ENCODE measurements around the gene STPG3. TPM values are rescaled to one million over a fixed set of nuclear protein-coding genes. Genes with fewer than 3 reads are reported as not detected.

Gene STPG3
- total and polyA plus RNA-seq, 2 of the 8 experiments (the other 6 are each of a cell fraction or from before 2014, with no cell fraction given), result not detected

- WGBS, 2 experiments (ENCODE audit: extremely low coverage in 1 of 2, insufficient coverage in 1 of 2, insufficient read length in 1 of 2, insufficient replicate concordance in 2 of 2, low coverage in 1 of 2, low lambda C conversion rate in 2 of 2, missing lambda C conversion rate in 1 of 2), result 88% methylated on average over 13 of the region's 13 CpGs; no CpG with 5 or more reads in 1 of the 2 experiments
- peaks cover 0 to 2% (median 0%) of the 10 kb centered on the region in 4 experiments; a peak in 1 of 7 replicates for H3K27me3 ChIP-seq (replicated peaks in 1 of 4; ENCODE audit: control insufficient read depth in 3 of 4, extremely low read depth in 1 of 4, insufficient read depth in 3 of 4, low read length in 3 of 4)
- no peak overlapping the region for H4K5ac ChIP-seq (ENCODE audit: insufficient read length, low read depth, low read length)
- no peaks in the 10 kb centered on the region for H3K79me2 ChIP-seq (ENCODE audit: control insufficient read depth in 1 of 2, insufficient read depth in 2 of 2, low read length in 2 of 2)
- H4K91ac ChIP-seq (replicated peaks; ENCODE audit: insufficient read length, low read length), result no peak overlapping the region
- no peak overlapping the region for H2BK20ac ChIP-seq (ENCODE audit: low read length)
- no peak for FAIRE-seq
- no peak overlapping the region for H3K56ac ChIP-seq (replicated peaks; ENCODE audit: insufficient read length, low read depth, low read length)
- H2BK5ac ChIP-seq (ENCODE audit: low read depth, low read length), result peak overlapping the region; percentile 52
- peaks cover 0 to 15% (median 10%) of the 10 kb centered on the region in 4 experiments; a peak in 6 of 8 replicates for H3K36me3 ChIP-seq (ENCODE audit: control insufficient read depth in 2 of 4, insufficient read depth in 4 of 4, low read length in 3 of 4)
- DNase-seq (ENCODE audit: low read depth in 1 of 2, low spot score in 2 of 2), result no peak
- H3K9ac ChIP-seq (replicated peaks in 1 of 4; ENCODE audit: extremely low read depth in 1 of 4, low read depth in 3 of 4, low read length in 3 of 4), result no peak overlapping the region
- H2AK5ac ChIP-seq (ENCODE audit: low read depth, low read length), result 0 out of 2 replicates have a peak overlapping the region, but pooled peaks have one; percentile 53
- H3K23me2 ChIP-seq (ENCODE audit: low read depth, low read length), result peaks cover 2% of the 10 kb centered on the region; the same call in 1 of the 2 replicates
- H3K18ac ChIP-seq (ENCODE audit: extremely low read depth, low read length), result no peak overlapping the region
- no peak overlapping the region for H2AFZ ChIP-seq (ENCODE audit: low read length)
- no peak overlapping the region for H2BK120ac ChIP-seq (replicated peaks; ENCODE audit: low read depth, low read length)
- no peaks in the 10 kb centered on the region for H3K9me3 ChIP-seq (ENCODE audit: insufficient read depth in 2 of 2, low read depth in 1 of 2, low read length in 1 of 2)
- no peak overlapping the region for H3K4ac ChIP-seq (replicated peaks; ENCODE audit: insufficient read length, low read depth, low read length)
- no peaks in the 10 kb centered on the region for H3K79me1 ChIP-seq (ENCODE audit: low read depth, low read length)
- H3K27ac ChIP-seq (ENCODE audit: low read depth, low read length), result no peak overlapping the region
- H2BK12ac ChIP-seq (ENCODE audit: low read depth, low read length), result no peak overlapping the region
- no peak overlapping the region for H2BK15ac ChIP-seq (ENCODE audit: low read length)
- H3K4me3 ChIP-seq (ENCODE audit: extremely low read depth in 1 of 4, insufficient read depth in 2 of 4, low read depth in 3 of 4, low read length in 4 of 4), result no peak overlapping the region
- POLR2A ChIA-PET (ENCODE audit: partially characterized antibody), result interaction anchor here (1.0 to 47.8 kb wide), 4 partner anchors 8 to 38 kb away, joined by 3 to 1462 read pairs (median 4); partner anchors contain the start of genes CYSRT1, NDOR1, NELFB and NRARP
- H3K14ac ChIP-seq (ENCODE audit: insufficient read length), result no peak overlapping the region
- H3K23ac ChIP-seq (ENCODE audit: insufficient read length), result no peak overlapping the region
- no peak overlapping the region; the same call in 1 of the 2 replicates for H4K8ac ChIP-seq (ENCODE audit: extremely low read depth, insufficient read depth, low read length)
- no peak for TF ChIP-seq EP300 (IDR thresholded peaks at IDR 0.05; ENCODE audit: borderline replicate concordance in 1 of 2, low read depth in 2 of 2, low read length in 2 of 2)
- peak; percentile 25; the same call in 1 of the 2 replicates for TF ChIP-seq POLR2AphosphoS5 (IDR thresholded peaks at IDR 0.05; ENCODE audit: low read depth, low read length)
- no peak for TF ChIP-seq YY1 (IDR thresholded peaks at IDR 0.05; ENCODE audit: low read depth, low read length)
- no peak for TF ChIP-seq MAX (IDR thresholded peaks at IDR 0.05)
- no peak for TF ChIP-seq SIN3A (conservative IDR thresholded peaks at IDR 0.05 in 1 of 2, IDR thresholded peaks at IDR 0.05 in 1 of 2; ENCODE audit: low read depth in 1 of 2, low read length in 2 of 2)
- TF ChIP-seq NRF1 (IDR thresholded peaks at IDR 0.05; ENCODE audit: low read depth, low read length), result no peak
- peaks cover 0 to 20% (median 12%) of the 10 kb centered on the region in 4 experiments; a peak in 6 of 7 replicates for H3K4me1 ChIP-seq (replicated peaks in 1 of 4; ENCODE audit: control insufficient read depth in 3 of 4, insufficient read depth in 4 of 4, low read length in 3 of 4)
- H3K4me2 ChIP-seq (ENCODE audit: insufficient read depth in 1 of 2, low read depth in 2 of 2, low read length in 2 of 2), result no peak overlapping the region
- CTCF ChIA-PET (ENCODE audit: partially characterized antibody), result interaction anchor here (0.6 to 2.2 kb wide), 7 partner anchors 8 to 75 kb away, joined by 3 to 8 read pairs (median 3); no protein-coding TSS in a partner anchor
- H4K20me1 ChIP-seq (replicated peaks in 1 of 2; ENCODE audit: control insufficient read depth in 1 of 2, insufficient read depth in 2 of 2, low read length in 2 of 2), result peaks cover 4 to 7% of the 10 kb centered on the region in 2 experiments
Observed at GRCh38 chr9:137273095-137273490, 22.0 kb downstream of the STPG3 start.

Measured in H1 (cell line).